ENCODE measurements around the gene BCKDHB. TPM values are rescaled to one million over a fixed set of nuclear protein-coding genes. Genes with fewer than 3 reads are reported as not detected.

Gene BCKDHB
- total and polyA plus RNA-seq, 2 donors (not counting 3 experiments of a cell fraction or from before 2014, with no cell fraction given): 5.6 to 12.2 TPM

GRCh38 chr6:80170433-80170832 lies 64.0 kb downstream of the BCKDHB start:
- no peak overlapping the region for H3K9ac ChIP-seq (replicated peaks; ENCODE audit: extremely low read depth, insufficient read depth, low read length)
- ChIA-PET POLR2A (no interaction called here), CTCF (interaction anchor here (1.2 kb wide), 1 partner anchor 8 kb away, joined by 5 read pairs; no protein-coding TSS in a partner anchor)
- no peak overlapping the region for H3K4me2 ChIP-seq (ENCODE audit: insufficient read depth, low read length)
- no peak overlapping the region for H2AFZ ChIP-seq (ENCODE audit: low read depth, low read length)
- H3K27me3 ChIP-seq (ENCODE audit: control insufficient read depth in 2 of 2, insufficient read depth in 2 of 2, low read length in 2 of 2): no peaks in the 10 kb centered on the region
- intact Hi-C loops (cut with micrococcal nuclease): no loop called here
- H4K20me1 ChIP-seq (replicated peaks; ENCODE audit: control insufficient read depth, extremely low read depth, insufficient read depth, low read length): no peaks in the 10 kb centered on the region
- no peaks in the 10 kb centered on the region for H3K36me3 ChIP-seq (ENCODE audit: control insufficient read depth in 2 of 2, extremely low read depth in 1 of 2, insufficient read depth in 2 of 2, low read length in 2 of 2)
- no TSS peak for BruUV-seq (replicated peaks)
- H3K9me3 ChIP-seq (replicated peaks; ENCODE audit: control insufficient read depth, insufficient read depth, low read length): no peaks in the 10 kb centered on the region
- DNase-seq (ENCODE audit: low read depth, low spot score) (no peak), FAIRE-seq (no peak)
- H3K4me3 ChIP-seq (replicated peaks in 1 of 3; ENCODE audit: insufficient read depth in 1 of 3, low read depth in 1 of 3, low read length in 3 of 3): no peak overlapping the region
- no peaks in the 10 kb centered on the region for H3K79me2 ChIP-seq (ENCODE audit: control insufficient read depth, insufficient read depth, low read length)
- peaks cover 7% of the 10 kb centered on the region for H3K4me1 ChIP-seq (ENCODE audit: control insufficient read depth, extremely low read depth, insufficient read depth, low read length)
- H3K9me1 ChIP-seq (replicated peaks; ENCODE audit: control insufficient read depth, extremely low read depth, insufficient read depth, low read length): no peaks in the 10 kb centered on the region
- no peak for TF ChIP-seq MAX (IDR thresholded peaks at IDR 0.05; ENCODE audit: insufficient read depth, insufficient read length)
- TF ChIP-seq EZH2 (IDR thresholded peaks at IDR 0.05; ENCODE audit: borderline replicate concordance, low read depth, low read length, severe bottlenecking): no peak
- TF ChIP-seq GATA2 (IDR thresholded peaks at IDR 0.05; ENCODE audit: insufficient read depth, insufficient read length, low read depth, low read length): no peak
- no peak for TF ChIP-seq FOS (IDR thresholded peaks at IDR 0.05; ENCODE audit: borderline replicate concordance, insufficient read depth, low read length)
- TF ChIP-seq POLR2A (IDR thresholded peaks at IDR 0.05; ENCODE audit: low read depth, low read length): no peak
- TF ChIP-seq JUN (IDR thresholded peaks at IDR 0.05; ENCODE audit: borderline replicate concordance, insufficient read depth, insufficient read length, low read depth): no peak
- TF ChIP-seq POLR2AphosphoS5 (IDR thresholded peaks at IDR 0.05; ENCODE audit: insufficient read depth, low read depth, low read length): no peak
- TF ChIP-seq CTCF (IDR thresholded peaks at IDR 0.05; ENCODE audit: extremely low read depth in 1 of 2, insufficient read depth in 1 of 2, low read depth in 1 of 2, low read length in 2 of 2): no peak
- H3K27ac ChIP-seq (ENCODE audit: insufficient read depth, low read depth, low read length): no peak overlapping the region
- dilution Hi-C loops (cut with MboI; ENCODE audit: extremely low pct_ligation_motif_present, low sequenced_read_pairs): no loop called here

Measured in endothelial cell of umbilical vein (primary cell).